HepG2 (cell line): ENCODE data around the gene PDE1C. TPM values are rescaled to one million over a fixed set of nuclear protein-coding genes. Genes with fewer than 3 reads are reported as not detected.

Experiments
- ATAC-seq: fragments of 200-7000 bp; cut with Tn5 transposase; 3 replicates; pipeline ENCODE4 v1.9.1; 2020; ENCODE audit warnings: mild to moderate bottlenecking, moderate library complexity
- BruUV-seq: library from RNA; stranded (reverse); fragments of 400-500 nt; replicated peaks from 2 replicates; lab custom pipeline; 2021; lab: Mats Ljungman, UMichigan
- CTCF ChIA-PET: fragments of 300-600 bp; formaldehyde crosslinking; extraction: SDS; loops from one replicate; lab custom pipeline; 2021; ENCODE audit warnings: low total read pairs, inconsistent platforms, low intra/inter-chr PET ratio; lab: Yijun Ruan, JAX
- POLR2A ChIA-PET: fragments of 350-600 bp; sonication (Branson Sonifier 250); formaldehyde crosslinking; loops from one replicate; lab custom pipeline; 2020; ENCODE audit warnings: antibody characterized with exemption, inconsistent platforms; lab: Yijun Ruan, JAX
- DNase-seq: peaks from one replicate; pipeline ENCODE4 v3.0.0-alpha.2; 2015; ENCODE audit warnings: low spot score
- FAIRE-seq: peaks from 3 replicates; lab custom pipeline; 2011; peaks lifted over from hg19 to GRCh38; lab: Jason Lieb, UNC
- H2AFZ ChIP-seq: one replicate; pipeline ENCODE4 v1.6.1; 2011; ENCODE audit warnings: low read length, inconsistent platforms
- H3K27ac ChIP-seq: fragments of 300-600 bp; 3 replicates; pipeline ENCODE4 v1.8.0; 2011; ENCODE audit warnings: mixed run types, mild to moderate bottlenecking, mixed read lengths, low read length, inconsistent platforms; ENCODE audit not compliant: insufficient read depth; ENCODE audit errors: extremely low read length
- H3K27me3 ChIP-seq, 2 experiments: fragments of 200-600 bp in 1 of 2; 2 replicates in 1 of 2; 3 replicates in 1 of 2; pipeline versions ENCODE4 v1.6.0 to v1.8.0; 2011; ENCODE audit warnings: low read length in 2 of 2, mild to moderate bottlenecking in 2 of 2, moderate library complexity in 2 of 2, inconsistent platforms in 1 of 2; ENCODE audit not compliant: insufficient read depth in 2 of 2, control insufficient read depth in 1 of 2
- H3K36me3 ChIP-seq, 2 experiments: fragments of 200-600 bp in 1 of 2; replicated peaks in 1 of 2; 2 replicates in 1 of 2; 3 replicates in 1 of 2; pipeline versions ENCODE4 v1.5.1 to v1.8.0; 2011; ENCODE audit warnings: low read length in 2 of 2, inconsistent platforms in 1 of 2; ENCODE audit not compliant: insufficient read depth in 2 of 2, control insufficient read depth in 1 of 2
- H3K4me1 ChIP-seq: 2 replicates; pipeline ENCODE4 v1.5.1; 2012; ENCODE audit warnings: low read length, inconsistent platforms; ENCODE audit not compliant: insufficient read depth
- H3K4me2 ChIP-seq: 2 replicates; pipeline ENCODE4 v1.6.0; 2011; ENCODE audit warnings: low read depth, low read length, inconsistent platforms
- H3K4me3 ChIP-seq, 3 experiments: fragments of 200-600 bp in 1 of 3; sonication (generic), shearing (Covaris generic) in 1 of 3; replicated peaks in 1 of 3; 2 replicates each; pipeline ENCODE4 v1.5.1; 2011 to 2016; ENCODE audit warnings: low read length in 3 of 3, inconsistent platforms in 2 of 3, low read depth in 2 of 3, mild to moderate bottlenecking in 2 of 3, control low read depth in 1 of 3, mixed read lengths in 1 of 3; ENCODE audit not compliant: insufficient read depth in 1 of 3
- H3K79me2 ChIP-seq: one replicate; pipeline ENCODE4 v1.6.1; 2011; ENCODE audit warnings: low read length, inconsistent platforms; ENCODE audit not compliant: insufficient read depth
- H3K9ac ChIP-seq: 2 replicates; pipeline ENCODE4 v1.6.0; 2011; ENCODE audit warnings: mild to moderate bottlenecking, low read depth, low read length, inconsistent platforms; ENCODE audit not compliant: insufficient read depth
- H3K9me3 ChIP-seq: 2 replicates; pipeline ENCODE4 v1.5.1; 2012; ENCODE audit warnings: mild to moderate bottlenecking, low read length
- H4K20me1 ChIP-seq: 2 replicates; pipeline ENCODE4 v1.6.0; 2011; ENCODE audit warnings: inconsistent platforms, mild to moderate bottlenecking, low read length, moderate library complexity; ENCODE audit not compliant: insufficient read depth
- GTF2F1 ChIP-seq: fragments of 150-350 bp; IDR thresholded peaks from 2 replicates; pipeline ENCODE4 v1.6.1; 2014; ENCODE audit warnings: low read length
- HNRNPK ChIP-seq: fragments of 200-400 bp; formaldehyde crosslinking; IDR thresholded peaks from 2 replicates; pipeline ENCODE4 v1.6.1; 2018; ENCODE audit warnings: low read length, low read depth, moderate library complexity, mild to moderate bottlenecking; ENCODE audit not compliant: poor library complexity, severe bottlenecking
- MBNL3 ChIP-seq: fragments of 250-450 bp; sonication (Bioruptor Pico); conservative IDR thresholded peaks from 2 replicates; pipeline ENCODE4 v1.8.0; 2022; ENCODE audit warnings: mild to moderate bottlenecking, inconsistent platforms
- MEIS1 ChIP-seq: sonication (generic); formaldehyde crosslinking; IDR thresholded peaks from 2 replicates; pipeline ENCODE4 v1.9.0; 2021; ENCODE audit warnings: mild to moderate bottlenecking, missing genetic modification reagents, moderate library complexity, borderline replicate concordance
- NFE2 ChIP-seq: sonication (generic); formaldehyde crosslinking; IDR thresholded peaks from 2 replicates; pipeline ENCODE4 v1.4.0; 2020; ENCODE audit warnings: missing genetic modification reagents
- RFX3 ChIP-seq: IDR thresholded peaks from 2 replicates; pipeline ENCODE4 v1.6.1; 2016; ENCODE audit warnings: missing biosample characterization, missing genetic modification reagents
- SMARCE1 ChIP-seq: fragments of 450-650 bp; IDR thresholded peaks from 2 replicates; pipeline ENCODE4 v1.6.1; 2017; ENCODE audit warnings: borderline replicate concordance
- YEATS2 ChIP-seq: sonication (generic); formaldehyde crosslinking; IDR thresholded peaks from 2 replicates; pipeline ENCODE4 v1.4.0; 2020; ENCODE audit warnings: missing genetic modification reagents, borderline replicate concordance
- ZNF292 ChIP-seq: sonication (generic); formaldehyde crosslinking; IDR thresholded peaks from 2 replicates; pipeline ENCODE4 v1.8.1; 2022; ENCODE audit warnings: mild to moderate bottlenecking, low read depth, missing genetic modification reagents, borderline replicate concordance
- ZNF562 ChIP-seq: sonication (generic); formaldehyde crosslinking; IDR thresholded peaks from 2 replicates; pipeline ENCODE4 v1.8.0; 2022; ENCODE audit warnings: missing genetic modification reagents, borderline replicate concordance
- ZNF605 ChIP-seq: sonication (generic); formaldehyde crosslinking; IDR thresholded peaks from 2 replicates; pipeline ENCODE4 v1.8.0; 2022; ENCODE audit warnings: mild to moderate bottlenecking, missing genetic modification reagents
- ZNF720 ChIP-seq: sonication (generic); formaldehyde crosslinking; IDR thresholded peaks from 2 replicates; pipeline ENCODE4 v1.4.0; 2020; ENCODE audit warnings: missing genetic modification reagents
- ZNF761 ChIP-seq: sonication (generic); formaldehyde crosslinking; conservative IDR thresholded peaks from 2 replicates; pipeline ENCODE4 v1.4.0; 2020; ENCODE audit warnings: mild to moderate bottlenecking, missing genetic modification reagents
- ZNF841 ChIP-seq: sonication (generic); formaldehyde crosslinking; IDR thresholded peaks from 2 replicates; pipeline ENCODE4 v1.8.1; 2023; ENCODE audit warnings: missing genetic modification reagents, borderline replicate concordance
- WGBS: methylation state at CpG from one replicate; pipeline ENCODE4 v1.1.6; 2017; ENCODE audit warnings: low lambda C conversion rate; 5-methylcytosine and 5-hydroxymethylcytosine counted together
- in situ Hi-C: cut with HindIII; loops from 2 replicates; pipeline ENCODE4 v1.10.0; 2017; ENCODE audit warnings: low pct_unique_long_range_greater_than_20kb; ENCODE audit not compliant: extremely low pct_ligation_motif_present
- intact Hi-C: fragments of 100-400 bp; cut with micrococcal nuclease; formaldehyde crosslinking; loops from one replicate; pipeline ENCODE4 v1.10.0; 2022; ENCODE audit not compliant: unreplicated experiment
- polyA plus RNA-seq, 8 experiments: library from polyadenylated mRNA; depleted of rRNA in 3 of 8; stranded (reverse) in 7 of 8; unstranded in 1 of 8; fragments of >200 nt; fragmentation: Illumina TruSeq in 4 of 8; extraction: Trizol in 4 of 8; gene quantifications; 2 replicates each; pipeline versions ENCODE4 v1.2.1 to v1.2.3, GENCODE V29; 2011 to 2016; ENCODE audit warnings: low read depth in 4 of 8, missing spikeins in 1 of 8, mixed read lengths in 1 of 8; ENCODE audit not compliant: insufficient read depth in 1 of 8
- total RNA-seq, 5 experiments: library from RNA; depleted of rRNA; stranded (reverse); fragments of >200 nt; fragmentation: Illumina TruSeq; extraction: Trizol; gene quantifications; 2 replicates each; pipeline ENCODE4 v1.2.3, GENCODE V29; 2016; ENCODE audit warnings: low read depth in 1 of 5
- TF ChIP-seq, protein P1 (sequence below): sonication (generic); formaldehyde crosslinking; IDR thresholded peaks from 2 replicates; pipeline ENCODE4 v1.4.0; 2020; ENCODE audit warnings: missing genetic modification reagents, borderline replicate concordance
- TF ChIP-seq, protein P2 (sequence below): sonication (generic); formaldehyde crosslinking; IDR thresholded peaks from 2 replicates; pipeline ENCODE4 v1.4.0; 2020; ENCODE audit warnings: missing genetic modification reagents

Gene PDE1C
- total and polyA plus RNA-seq, 2 of the 13 experiments (the other 11 are each of a cell fraction or from before 2014, with no cell fraction given): not detected

DNA sequence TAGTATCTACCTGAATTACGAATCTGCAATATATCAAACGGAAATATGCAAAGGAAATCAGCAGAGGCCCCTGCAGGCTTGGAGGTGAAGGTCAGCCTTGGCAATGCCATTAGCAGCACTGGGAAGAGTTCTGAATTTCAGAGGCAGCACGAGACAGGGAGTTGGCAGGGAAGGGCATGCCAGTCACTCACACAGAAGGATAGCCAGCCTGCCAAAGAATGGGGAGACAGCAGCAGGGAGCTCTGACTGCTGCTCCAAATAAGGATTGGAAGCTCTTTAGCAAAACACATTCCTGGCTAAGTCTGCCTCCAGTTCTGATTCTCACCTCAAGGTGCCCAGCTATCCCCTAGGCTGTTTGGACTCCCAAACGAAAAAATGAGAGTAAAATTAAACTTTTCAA lies 188.0 kb downstream of the PDE1C start:
- ATAC-seq (no peak), DNase-seq (no peak), FAIRE-seq (no peak)
- Histone ChIP-seq H3K79me2 (no peaks in the 10 kb centered on the region), H3K4me1 (no peaks in the 10 kb centered on the region), H3K9me3 (peaks cover 8% of the 10 kb centered on the region; the same call in 1 of the 2 replicates), H4K20me1 (no peaks in the 10 kb centered on the region), H3K36me3 (no peaks in the 10 kb centered on the region), H3K4me2 (no peak overlapping the region), H2AFZ (no peak overlapping the region), H3K27me3 (no peaks in the 10 kb centered on the region), H3K4me3 (no peak overlapping the region), H3K9ac (no peak overlapping the region), H3K27ac (no peak overlapping the region)
- WGBS: 3% methylated on average over 4 of the region's 4 CpGs
- ChIA-PET POLR2A (no interaction called here), CTCF (no interaction called here)
- intact Hi-C loops: no loop called here
- BruUV-seq: no TSS peak
- in situ Hi-C loops: no loop called here
- TF ChIP-seq ZNF292 (CRISPR knock-in tag) (no peak), ZNF605 (CRISPR knock-in tag) (no peak), MEIS1 (CRISPR knock-in tag) (no peak), NFE2 (CRISPR knock-in tag) (no peak), ZNF720 (CRISPR knock-in tag) (no peak)

- CTCF ChIA-PET: no interaction called here
- no TSS peak for BruUV-seq
- 23% methylated on average over 7 of the region's 9 CpGs for WGBS
- POLR2A ChIA-PET: no interaction called here
- FAIRE-seq: no peak
- in situ Hi-C loops: no loop called here
- Histone ChIP-seq H3K27me3 (no peaks in the 10 kb centered on the region), H3K9ac (no peak overlapping the region), H3K36me3 (no peaks in the 10 kb centered on the region), H2AFZ (no peak overlapping the region), H3K4me2 (no peak overlapping the region), H3K4me3 (no peak overlapping the region), H4K20me1 (no peaks in the 10 kb centered on the region), H3K9me3 (no peaks in the 10 kb centered on the region), H3K79me2 (no peaks in the 10 kb centered on the region), H3K4me1 (no peaks in the 10 kb centered on the region), H3K27ac (no peak overlapping the region)
- no peak for ATAC-seq
- DNase-seq: no peak
- intact Hi-C loops: no loop called here
- no peak for TF ChIP-seq ZNF562 (CRISPR knock-in tag)
- TF ChIP-seq YEATS2 (CRISPR knock-in tag): no peak
- TF ChIP-seq RFX3 (CRISPR knock-in tag): no peak
- TF ChIP-seq ZNF761 (CRISPR knock-in tag): no peak
- TF ChIP-seq GTF2F1: no peak
- TF ChIP-seq ZNF841 (CRISPR knock-in tag): no peak
- TF ChIP-seq SMARCE1: no peak
- TF ChIP-seq, protein P1, sequence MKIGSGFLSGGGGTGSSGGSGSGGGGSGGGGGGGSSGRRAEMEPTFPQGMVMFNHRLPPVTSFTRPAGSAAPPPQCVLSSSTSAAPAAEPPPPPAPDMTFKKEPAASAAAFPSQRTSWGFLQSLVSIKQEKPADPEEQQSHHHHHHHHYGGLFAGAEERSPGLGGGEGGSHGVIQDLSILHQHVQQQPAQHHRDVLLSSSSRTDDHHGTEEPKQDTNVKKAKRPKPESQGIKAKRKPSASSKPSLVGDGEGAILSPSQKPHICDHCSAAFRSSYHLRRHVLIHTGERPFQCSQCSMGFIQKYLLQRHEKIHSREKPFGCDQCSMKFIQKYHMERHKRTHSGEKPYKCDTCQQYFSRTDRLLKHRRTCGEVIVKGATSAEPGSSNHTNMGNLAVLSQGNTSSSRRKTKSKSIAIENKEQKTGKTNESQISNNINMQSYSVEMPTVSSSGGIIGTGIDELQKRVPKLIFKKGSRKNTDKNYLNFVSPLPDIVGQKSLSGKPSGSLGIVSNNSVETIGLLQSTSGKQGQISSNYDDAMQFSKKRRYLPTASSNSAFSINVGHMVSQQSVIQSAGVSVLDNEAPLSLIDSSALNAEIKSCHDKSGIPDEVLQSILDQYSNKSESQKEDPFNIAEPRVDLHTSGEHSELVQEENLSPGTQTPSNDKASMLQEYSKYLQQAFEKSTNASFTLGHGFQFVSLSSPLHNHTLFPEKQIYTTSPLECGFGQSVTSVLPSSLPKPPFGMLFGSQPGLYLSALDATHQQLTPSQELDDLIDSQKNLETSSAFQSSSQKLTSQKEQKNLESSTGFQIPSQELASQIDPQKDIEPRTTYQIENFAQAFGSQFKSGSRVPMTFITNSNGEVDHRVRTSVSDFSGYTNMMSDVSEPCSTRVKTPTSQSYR: no peak
- TF ChIP-seq, protein P2, sequence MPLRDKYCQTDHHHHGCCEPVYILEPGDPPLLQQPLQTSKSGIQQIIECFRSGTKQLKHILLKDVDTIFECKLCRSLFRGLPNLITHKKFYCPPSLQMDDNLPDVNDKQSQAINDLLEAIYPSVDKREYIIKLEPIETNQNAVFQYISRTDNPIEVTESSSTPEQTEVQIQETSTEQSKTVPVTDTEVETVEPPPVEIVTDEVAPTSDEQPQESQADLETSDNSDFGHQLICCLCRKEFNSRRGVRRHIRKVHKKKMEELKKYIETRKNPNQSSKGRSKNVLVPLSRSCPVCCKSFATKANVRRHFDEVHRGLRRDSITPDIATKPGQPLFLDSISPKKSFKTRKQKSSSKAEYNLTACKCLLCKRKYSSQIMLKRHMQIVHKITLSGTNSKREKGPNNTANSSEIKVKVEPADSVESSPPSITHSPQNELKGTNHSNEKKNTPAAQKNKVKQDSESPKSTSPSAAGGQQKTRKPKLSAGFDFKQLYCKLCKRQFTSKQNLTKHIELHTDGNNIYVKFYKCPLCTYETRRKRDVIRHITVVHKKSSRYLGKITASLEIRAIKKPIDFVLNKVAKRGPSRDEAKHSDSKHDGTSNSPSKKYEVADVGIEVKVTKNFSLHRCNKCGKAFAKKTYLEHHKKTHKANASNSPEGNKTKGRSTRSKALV (CRISPR knock-in tag): no peak
- no peak for TF ChIP-seq HNRNPK
- TF ChIP-seq MBNL3 (CRISPR knock-in tag): no peak
Observed at GRCh38 chr7:31878875-31879274, 191.3 kb downstream of the PDE1C start.
